Ovary (tissue), 3 donors: ENCODE data around the gene SND1.

Experiments
- CTCF ChIP-seq, 3 donors: fragments of 450-650 bp in 2 of 3; fragments of 200-600 bp in 1 of 3; IDR thresholded peaks; one replicate each; pipeline versions ENCODE4 v1.5.1 to v1.8.0; 2016 to 2022; ENCODE audit warnings: antibody characterized with exemption in 3 of 3, mild to moderate bottlenecking in 1 of 3
- POLR2A ChIP-seq: fragments of 450-650 bp; IDR thresholded peaks from one replicate; pipeline ENCODE4 v1.6.1; 2017; ENCODE audit warnings: antibody characterized with exemption, mild to moderate bottlenecking, moderate library complexity
- donor health status: DM: no; HTN: no; CAD: no.

GRCh38 chr7:128076796-128077271 lies 424.8 kb downstream of the SND1 start:
- TF ChIP-seq CTCF (IDR thresholded peaks at IDR 0.05) = no peak
- no peak for TF ChIP-seq POLR2A
